ENCODE data around the gene EHBP1.

GRCh38 chr2:62831729-62832128, 126.2 kb downstream of the EHBP1 start:
- TF ChIP-seq CTCF (IDR thresholded peaks at IDR 0.05; ENCODE audit: extremely low read depth in 1 of 2, insufficient read depth in 1 of 2, low read depth in 1 of 2, low read length in 2 of 2) = no peak
- no peak for TF ChIP-seq MYC (IDR thresholded peaks at IDR 0.05; ENCODE audit: low read depth, low read length)
- no peak for TF ChIP-seq POLR2A (IDR thresholded peaks at IDR 0.05; ENCODE audit: low read depth, low read length)
- TF ChIP-seq GATA2 (IDR thresholded peaks at IDR 0.05; ENCODE audit: insufficient read depth, insufficient read length, low read depth, low read length) = no peak
- no peak for TF ChIP-seq MAX (IDR thresholded peaks at IDR 0.05; ENCODE audit: insufficient read depth, insufficient read length)
